Adrenal gland (tissue), 12 donors: Measurements from ENCODE around the gene CALML6. TPM values are rescaled to one million over a fixed set of nuclear protein-coding genes. Genes with fewer than 3 reads are reported as not detected.

Experiments used
- DNase-seq, 7 donors: peaks; one replicate each; pipeline ENCODE4 v3.0.0-alpha.2; 2019 to 2020
- H3K27ac ChIP-seq, 5 donors: fragments of 200-600 bp; sonication (generic) in 4 of 5; 1 replicate in 3 of 5; 2 replicates in 2 of 5; pipeline versions ENCODE4 v1.5.1 to v1.8.0; 2016 to 2020; ENCODE audit warnings: mild to moderate bottlenecking in 1 of 5
- H3K27me3 ChIP-seq: fragments of 200-600 bp; 2 replicates; pipeline ENCODE4 v1.8.0; 2021
- H3K36me3 ChIP-seq, 2 donors: fragments of 200-600 bp; replicated peaks in 1 of 2; 1 replicate in 1 of 2; 2 replicates in 1 of 2; pipeline versions ENCODE4 v1.5.1 to v1.8.0; 2018 to 2022
- H3K4me1 ChIP-seq, 2 donors: fragments of 200-600 bp; replicated peaks in 1 of 2; 1 replicate in 1 of 2; 2 replicates in 1 of 2; pipeline versions ENCODE4 v1.5.1 to v1.8.0; 2018 to 2021
- H3K4me3 ChIP-seq, 4 donors: fragments of 200-600 bp; sonication (generic) in 3 of 4; one replicate each; pipeline ENCODE4 v1.5.1; 2016 to 2018
- H3K9me3 ChIP-seq, 3 donors: fragments of 200-600 bp; sonication (generic) in 1 of 3; replicated peaks in 1 of 3; 1 replicate in 2 of 3; 2 replicates in 1 of 3; pipeline versions ENCODE4 v1.5.1 to v1.8.0; 2016 to 2021
- CTCF ChIP-seq, 6 experiments: fragments of 450-650 bp in 4 of 6; fragments of 200-600 bp in 2 of 6; sonication (generic) in 1 of 6; IDR thresholded peaks; 1 replicate in 5 of 6; 2 replicates in 1 of 6; pipeline versions ENCODE4 v1.5.1 to v1.8.0; 2016 to 2021; ENCODE audit warnings: antibody characterized with exemption in 6 of 6, mild to moderate bottlenecking in 2 of 6, moderate library complexity in 1 of 6
- POLR2A ChIP-seq, 2 donors: fragments of 450-650 bp; IDR thresholded peaks; one replicate each; pipeline ENCODE4 v1.6.1; 2017; ENCODE audit warnings: antibody characterized with exemption in 2 of 2, mild to moderate bottlenecking in 2 of 2, moderate library complexity in 1 of 2
- WGBS, 4 donors: extraction: QIAGEN DNeasy Blood & Tissue Kit in 2 of 4; methylation state at CpG; one replicate each; pipeline versions ENCODE4 v1.1.5 to v1.1.7; 2013 to 2017; 5-methylcytosine and 5-hydroxymethylcytosine counted together
- intact Hi-C, 2 donors: fragments of 100-400 bp; cut with DNase I; formaldehyde crosslinking; loops; one replicate each; pipeline versions ENCODE4 v1.14.1 to v1.15.0; 2022 to 2023
- polyA plus RNA-seq, 3 donors: library from polyadenylated mRNA; stranded (reverse); fragments of 200-250 nt in 2 of 3; fragments of 350-450 nt in 1 of 3; fragmentation: Illumina TruSeq in 1 of 3; extraction: RNeasy Lipid Tissue Mini Kit (QIAGEN cat#74804) in 1 of 3; gene quantifications; one replicate each; pipeline ENCODE4 v1.2.3, GENCODE V29; 2013 to 2014
- total RNA-seq, 9 donors: library from RNA; depleted of rRNA in 4 of 9; stranded (reverse); fragments of >200 nt in 4 of 9; fragments of 120-200 nt in 1 of 9; fragmentation: NEBNext Ultra II Directional in 1 of 9; extraction: Animal tissue kit (Norgen Biotek cat#: 25700) in 1 of 9; gene quantifications; one replicate each; pipeline versions ENCODE4 v1.1.0 to v1.2.4, GENCODE V29; 2013 to 2023
- donor health status: healthy with polysubstance abuse.
- donor health status: Bipolar disorder and iron deficiency.
- donor health status: DM: yes; HTN: yes; CAD: no.
- donor health status: DM: no; HTN: no; CAD: no.
- donor health status: DM: no; HTN: no; CAD: no.
- donor health status: DM: yes; HTN: yes; CAD: no.

The CALML6 gene
- total and polyA plus RNA-seq, 12 donors = 0.17 to 4.7 (median 0.48) TPM; not detected in 6

- DNase-seq = peak in 1 of 7 donors; percentile 32
- Histone ChIP-seq H3K4me1 (peaks cover 13 to 14% of the 10 kb centered on the region in 2 donors), H3K27me3 (no peaks in the 10 kb centered on the region), H3K4me3 (no peak overlapping the region), H3K9me3 (no peaks in the 10 kb centered on the region), H3K27ac (no peak overlapping the region), H3K36me3 (no peaks in the 10 kb centered on the region)
- TF ChIP-seq POLR2A (IDR thresholded peaks at IDR 0.05) (no peak), CTCF (IDR thresholded peaks at IDR 0.05) (no peak)
- WGBS, 4 donors = 67 to 93% (median 74%) methylated on average over 1 to 6 of the region's 6 CpGs
- intact Hi-C loops = no loop called here
These were observed 7.6 kb downstream of the CALML6 start for GRCh38 chr1:1922702-1922955.

- no peak overlapping the region for H3K27ac ChIP-seq
- no peaks in the 10 kb centered on the region for H3K36me3 ChIP-seq
- 71 to 80% (median 72%) methylated on average over 18 to 29 of the region's 29 CpGs for WGBS, 4 donors
- no peak for TF ChIP-seq CTCF (IDR thresholded peaks at IDR 0.05)
- TF ChIP-seq POLR2A (IDR thresholded peaks at IDR 0.05) = no peak
- no peak overlapping the region for H3K4me3 ChIP-seq
- peaks cover 8% of the 10 kb centered on the region in 2 donors for H3K4me1 ChIP-seq
- no peaks in the 10 kb centered on the region for H3K27me3 ChIP-seq
- intact Hi-C loops = no loop called here
- peak; percentile 51 to 85 (median 71) for DNase-seq
- no peaks in the 10 kb centered on the region for H3K9me3 ChIP-seq
These were observed 8.1 kb downstream of the CALML6 start for GRCh38 chr1:1922956-1923833.

GRCh38 chr1:1924386-1924785 is 9.3 kb downstream of the CALML6 start:
- WGBS, 4 donors = 57 to 93% (median 61%) methylated on average over 3 to 18 of the region's 18 CpGs
- intact Hi-C loops = no loop called here

GRCh38 chr1:1924849-1925248 is 9.8 kb downstream of the CALML6 start:
- intact Hi-C loops = no loop called here
- no peaks in the 10 kb centered on the region for H3K27me3 ChIP-seq
- no peaks in the 10 kb centered on the region for H3K4me1 ChIP-seq
- no peak for TF ChIP-seq CTCF (IDR thresholded peaks at IDR 0.05)
- TF ChIP-seq POLR2A (IDR thresholded peaks at IDR 0.05) = no peak
- 93 to 95% (median 95%) methylated on average over 18 to 21 of the region's 21 CpGs for WGBS, 4 donors
- no peak overlapping the region for H3K27ac ChIP-seq
- no peak for DNase-seq
- H3K36me3 ChIP-seq = no peaks in the 10 kb centered on the region
- no peak overlapping the region for H3K4me3 ChIP-seq
- no peaks in the 10 kb centered on the region for H3K9me3 ChIP-seq

More at GRCh38 chr1:1924386-1924785, 9.3 kb downstream of the CALML6 start:
- H3K27ac ChIP-seq = no peak overlapping the region
- TF ChIP-seq POLR2A (IDR thresholded peaks at IDR 0.05) = no peak
- no peak for TF ChIP-seq CTCF (IDR thresholded peaks at IDR 0.05)
- peak in 2 of 7 donors; percentile 20 to 23 for DNase-seq
- H3K4me1 ChIP-seq = no peaks in the 10 kb centered on the region
- no peaks in the 10 kb centered on the region for H3K27me3 ChIP-seq
- no peaks in the 10 kb centered on the region for H3K9me3 ChIP-seq
- no peaks in the 10 kb centered on the region for H3K36me3 ChIP-seq
- H3K4me3 ChIP-seq = no peak overlapping the region
